ENCODE data around the gene TAF4B. TPM values are rescaled to one million over a fixed set of nuclear protein-coding genes. Genes with fewer than 3 reads are reported as not detected.

Gene TAF4B
- total and polyA plus RNA-seq, 2 of the 8 experiments (the other 6 are each of a cell fraction or from before 2014, with no cell fraction given), result 9.3 to 19.8 TPM

GRCh38 chr18:26416652-26417150 lies 190.5 kb downstream of the TAF4B start:
- Histone ChIP-seq H3K23me2 (ENCODE audit: low read depth, low read length) (0 out of 2 replicates have a peak, but pooled peaks cover 2% of the 10 kb centered on the region), H3K27ac (ENCODE audit: low read depth, low read length) (no peak overlapping the region), H3K79me2 (ENCODE audit: control insufficient read depth in 1 of 2, insufficient read depth in 2 of 2, low read length in 2 of 2) (no peaks in the 10 kb centered on the region), H2AFZ (ENCODE audit: low read length) (no peak overlapping the region), H3K23ac (ENCODE audit: insufficient read length) (no peak overlapping the region), H2BK15ac (ENCODE audit: low read length) (0 out of 2 replicates have a peak overlapping the region, but pooled peaks have one; percentile 50), H4K5ac (ENCODE audit: insufficient read length, low read depth, low read length) (peak overlapping the region; percentile 27), H3K79me1 (ENCODE audit: low read depth, low read length) (no peaks in the 10 kb centered on the region), H3K18ac (ENCODE audit: extremely low read depth, low read length) (peak overlapping the region; percentile 57; the same call in 1 of the 2 replicates), H3K56ac (replicated peaks; ENCODE audit: insufficient read length, low read depth, low read length) (no peak overlapping the region), H3K4me3 (ENCODE audit: extremely low read depth in 1 of 4, insufficient read depth in 2 of 4, low read depth in 3 of 4, low read length in 4 of 4) (no peak overlapping the region), H3K4me1 (replicated peaks in 1 of 4; ENCODE audit: control insufficient read depth in 3 of 4, insufficient read depth in 4 of 4, low read length in 3 of 4) (peaks cover 0 to 8% (median 6%) of the 10 kb centered on the region in 4 experiments; a peak in 5 of 7 replicates), H4K91ac (replicated peaks; ENCODE audit: insufficient read length, low read length) (peak overlapping the region; percentile 88), H3K4me2 (ENCODE audit: insufficient read depth in 1 of 2, low read depth in 2 of 2, low read length in 2 of 2) (no peak overlapping the region), H3K36me3 (ENCODE audit: control insufficient read depth in 2 of 4, insufficient read depth in 4 of 4, low read length in 3 of 4) (no peaks in the 10 kb centered on the region), H2BK5ac (ENCODE audit: low read depth, low read length) (peak overlapping the region; percentile 37; the same call in 1 of the 2 replicates), H2BK120ac (replicated peaks; ENCODE audit: low read depth, low read length) (peak overlapping the region; percentile 82), H3K9ac (replicated peaks in 1 of 4; ENCODE audit: extremely low read depth in 1 of 4, low read depth in 3 of 4, low read length in 3 of 4) (no peak overlapping the region), H3K14ac (ENCODE audit: insufficient read length) (no peak overlapping the region), H4K20me1 (replicated peaks in 1 of 2; ENCODE audit: control insufficient read depth in 1 of 2, insufficient read depth in 2 of 2, low read length in 2 of 2) (no peaks in the 10 kb centered on the region), H2BK20ac (ENCODE audit: low read length) (peak overlapping the region; percentile 87), H2AK5ac (ENCODE audit: low read depth, low read length) (no peak overlapping the region; the same call in 1 of the 2 replicates), H4K8ac (ENCODE audit: extremely low read depth, insufficient read depth, low read length) (no peak overlapping the region), H3K9me3 (ENCODE audit: insufficient read depth in 2 of 2, low read depth in 1 of 2, low read length in 1 of 2) (no peaks in the 10 kb centered on the region), H3K4ac (replicated peaks; ENCODE audit: insufficient read length, low read depth, low read length) (no peak overlapping the region), H3K27me3 (replicated peaks in 1 of 4; ENCODE audit: control insufficient read depth in 3 of 4, extremely low read depth in 1 of 4, insufficient read depth in 3 of 4, low read length in 3 of 4) (no peaks in the 10 kb centered on the region), H2BK12ac (ENCODE audit: low read depth, low read length) (peak overlapping the region; percentile 89; the same call in 1 of the 2 replicates)
- no peak for DNase-seq (ENCODE audit: low read depth in 1 of 2, low spot score in 2 of 2)
- no peak for FAIRE-seq
- CTCF ChIA-PET (ENCODE audit: partially characterized antibody), result interaction anchor here (0.7 to 2.0 kb wide), 4 partner anchors 8 to 33 kb away, joined by 3 to 10 read pairs (median 4); no protein-coding TSS in a partner anchor
- no peak for TF ChIP-seq SIRT6 (IDR thresholded peaks at IDR 0.05; ENCODE audit: low read length)
- TF ChIP-seq CHD1 (IDR thresholded peaks at IDR 0.05; ENCODE audit: low read depth, low read length), result no peak
- TF ChIP-seq BACH1 (IDR thresholded peaks at IDR 0.05; ENCODE audit: low read length), result no peak
- no peak for TF ChIP-seq EP300 (IDR thresholded peaks at IDR 0.05; ENCODE audit: borderline replicate concordance in 1 of 2, low read depth in 2 of 2, low read length in 2 of 2)
- no peak for TF ChIP-seq BRCA1 (IDR thresholded peaks at IDR 0.05; ENCODE audit: low read depth, low read length)
- TF ChIP-seq EZH2 (IDR thresholded peaks at IDR 0.05; ENCODE audit: low read depth, low read length, severe bottlenecking), result no peak
- TF ChIP-seq RFX5 (IDR thresholded peaks at IDR 0.05; ENCODE audit: borderline replicate concordance, low read depth, low read length), result no peak
- TF ChIP-seq CBX8 (IDR thresholded peaks at IDR 0.05; ENCODE audit: borderline replicate concordance, low read depth, low read length), result no peak
- TF ChIP-seq TEAD4 (IDR thresholded peaks at IDR 0.05; ENCODE audit: low read depth, low read length), result no peak
- TF ChIP-seq ASH2L (IDR thresholded peaks at IDR 0.05; ENCODE audit: low read length), result no peak
- no peak for TF ChIP-seq RBBP5 (IDR thresholded peaks at IDR 0.05; ENCODE audit: borderline replicate concordance, low read depth, low read length)
- TF ChIP-seq SP4 (IDR thresholded peaks at IDR 0.05; ENCODE audit: low read length), result no peak
- TF ChIP-seq FOSL1 (IDR thresholded peaks at IDR 0.05; ENCODE audit: insufficient read depth, low read depth, low read length), result no peak
- TF ChIP-seq CEBPB (IDR thresholded peaks at IDR 0.05; ENCODE audit: low read depth, low read length), result no peak
- TF ChIP-seq SUZ12 (IDR thresholded peaks at IDR 0.05; ENCODE audit: low read length), result no peak
- POLR2A ChIA-PET (ENCODE audit: partially characterized antibody), result no interaction called here
- 96% methylated on average over 8 of the region's 8 CpGs; no CpG with 5 or more reads in 1 of the 2 experiments for WGBS, 2 experiments (ENCODE audit: extremely low coverage in 1 of 2, insufficient coverage in 1 of 2, insufficient read length in 1 of 2, insufficient replicate concordance in 2 of 2, low coverage in 1 of 2, low lambda C conversion rate in 2 of 2, missing lambda C conversion rate in 1 of 2)
